ENCODE results near the gene ANK2.
"Not testable (repeated sequence)": the region's sequence is repeated elsewhere in the genome, so short reads cannot be mapped to it uniquely, and the experiment has no call there.

Gene ANK2

DNA sequence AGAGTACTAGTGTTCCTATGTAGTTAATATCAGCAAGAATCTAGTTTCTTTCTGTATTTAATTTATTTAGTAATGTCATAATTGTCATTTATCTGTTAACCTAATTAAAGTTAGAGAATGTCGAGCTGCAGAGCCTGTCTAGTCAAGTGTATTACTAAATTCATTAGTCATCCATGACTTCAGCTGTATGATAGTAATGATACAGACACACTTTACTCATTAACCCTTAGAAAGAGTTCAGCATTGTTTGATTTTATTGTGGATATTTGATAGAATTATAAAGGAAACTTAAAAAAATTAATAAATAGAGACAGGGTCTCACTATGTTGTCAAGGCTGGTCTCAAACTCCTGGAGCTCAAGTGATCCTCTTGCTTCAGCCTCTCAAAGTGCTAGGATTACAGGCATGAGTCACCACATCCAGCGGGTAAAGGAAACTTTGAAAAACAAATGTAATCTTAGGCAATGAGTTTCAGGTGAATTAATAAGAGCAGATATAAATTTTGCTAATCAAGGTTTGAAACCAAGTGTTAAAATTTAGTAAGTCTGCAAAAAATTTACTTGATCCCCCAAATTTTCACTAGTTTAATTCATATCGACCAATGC is 110.6 kb downstream of the ANK2 start:
- Mint-ChIP-seq H3K4me1 (ENCODE audit: low read depth) (no peaks in the 10 kb centered on the region), H3K27me3 (no peaks in the 10 kb centered on the region), H3K36me3 (ENCODE audit: low read depth) (no peaks in the 10 kb centered on the region), H3K27ac (no peak overlapping the region), H3K9me3 (no peaks in the 10 kb centered on the region), H3K4me3 (no peak overlapping the region)
- intact Hi-C loops (cut with micrococcal nuclease), result no loop called here

DNA sequence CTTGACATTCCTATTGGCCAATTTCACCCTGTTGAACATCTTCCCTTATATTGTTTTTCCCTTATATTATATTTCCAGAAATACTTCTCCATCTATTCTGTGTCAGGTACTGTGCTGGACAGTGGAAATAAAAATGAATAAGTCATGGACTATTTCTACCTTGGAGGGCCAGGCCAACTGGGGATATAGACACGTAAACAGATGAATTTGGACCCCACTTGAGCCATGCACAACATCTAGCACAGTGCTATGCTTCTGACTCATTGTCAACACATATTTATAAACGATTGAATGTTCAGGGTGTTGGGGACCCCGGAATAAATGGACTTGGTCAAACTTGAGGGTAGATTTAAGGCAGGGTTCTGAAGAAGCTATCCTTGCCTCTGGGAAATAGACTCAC is 111.1 kb downstream of the ANK2 start:
- intact Hi-C loops (cut with micrococcal nuclease), result no loop called here
- H3K4me3 Mint-ChIP-seq, result no peak overlapping the region

DNA sequence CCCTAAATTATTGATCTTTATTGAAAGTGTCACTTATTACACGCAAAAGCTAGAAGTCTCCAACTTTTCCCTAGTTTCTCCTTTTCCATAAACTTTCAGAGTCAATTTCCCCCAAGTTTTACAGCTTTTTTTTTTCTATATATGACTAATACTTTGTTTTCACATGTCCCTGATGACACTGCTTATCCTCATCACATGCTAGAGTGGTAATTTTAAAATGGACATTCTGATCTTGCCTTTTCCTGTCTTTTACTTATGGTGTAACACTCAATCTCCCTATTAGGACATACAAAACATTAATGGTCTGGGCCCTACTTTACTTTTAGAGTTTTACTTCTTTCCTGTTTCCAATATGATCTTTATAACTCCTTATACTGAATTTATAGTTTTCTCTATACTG is 112.6 kb downstream of the ANK2 start:
- intact Hi-C loops (cut with micrococcal nuclease), result no loop called here

More for the DNA sequence above, 111.1 kb downstream of the ANK2 start:
- H3K27me3 Mint-ChIP-seq, result no peaks in the 10 kb centered on the region
- H3K9me3 Mint-ChIP-seq, result no peaks in the 10 kb centered on the region
- H3K4me1 Mint-ChIP-seq (ENCODE audit: low read depth), result no peaks in the 10 kb centered on the region
- H3K27ac Mint-ChIP-seq, result no peak overlapping the region
- no peaks in the 10 kb centered on the region for H3K36me3 Mint-ChIP-seq (ENCODE audit: low read depth)

DNA sequence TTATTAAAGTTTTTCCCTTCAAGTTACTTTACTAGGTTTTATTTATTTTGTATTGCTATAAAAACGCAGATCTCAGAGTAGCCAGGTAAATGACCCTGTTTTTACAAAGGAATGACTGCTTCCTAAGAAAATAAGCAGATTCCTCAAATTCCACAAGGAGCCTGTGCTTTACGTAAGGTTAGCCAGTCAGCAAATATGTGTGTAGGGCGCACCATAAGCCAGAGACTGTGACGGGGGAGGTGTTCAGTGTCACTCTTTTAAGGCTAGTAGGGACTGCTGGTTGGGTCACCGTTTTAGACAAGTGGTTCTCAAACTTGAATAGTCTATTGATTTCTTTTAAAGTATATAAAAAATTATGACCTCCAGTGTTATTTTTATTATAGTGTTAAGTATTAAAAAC is 119.9 kb downstream of the ANK2 start:
- Mint-ChIP-seq H3K4me1 (ENCODE audit: low read depth) (no peaks in the 10 kb centered on the region), H3K27ac (no peak overlapping the region), H3K4me3 (no peak overlapping the region), H3K9me3 (no peaks in the 10 kb centered on the region), H3K36me3 (ENCODE audit: low read depth) (no peaks in the 10 kb centered on the region), H3K27me3 (no peaks in the 10 kb centered on the region)
- intact Hi-C loops (cut with micrococcal nuclease), result no loop called here

More for the DNA sequence above, 112.6 kb downstream of the ANK2 start:
- H3K9me3 Mint-ChIP-seq, result no peaks in the 10 kb centered on the region
- H3K4me3 Mint-ChIP-seq, result no peak overlapping the region
- no peaks in the 10 kb centered on the region for H3K4me1 Mint-ChIP-seq (ENCODE audit: low read depth)
- H3K27ac Mint-ChIP-seq, result no peak overlapping the region
- no peaks in the 10 kb centered on the region for H3K27me3 Mint-ChIP-seq
- no peaks in the 10 kb centered on the region for H3K36me3 Mint-ChIP-seq (ENCODE audit: low read depth)

DNA sequence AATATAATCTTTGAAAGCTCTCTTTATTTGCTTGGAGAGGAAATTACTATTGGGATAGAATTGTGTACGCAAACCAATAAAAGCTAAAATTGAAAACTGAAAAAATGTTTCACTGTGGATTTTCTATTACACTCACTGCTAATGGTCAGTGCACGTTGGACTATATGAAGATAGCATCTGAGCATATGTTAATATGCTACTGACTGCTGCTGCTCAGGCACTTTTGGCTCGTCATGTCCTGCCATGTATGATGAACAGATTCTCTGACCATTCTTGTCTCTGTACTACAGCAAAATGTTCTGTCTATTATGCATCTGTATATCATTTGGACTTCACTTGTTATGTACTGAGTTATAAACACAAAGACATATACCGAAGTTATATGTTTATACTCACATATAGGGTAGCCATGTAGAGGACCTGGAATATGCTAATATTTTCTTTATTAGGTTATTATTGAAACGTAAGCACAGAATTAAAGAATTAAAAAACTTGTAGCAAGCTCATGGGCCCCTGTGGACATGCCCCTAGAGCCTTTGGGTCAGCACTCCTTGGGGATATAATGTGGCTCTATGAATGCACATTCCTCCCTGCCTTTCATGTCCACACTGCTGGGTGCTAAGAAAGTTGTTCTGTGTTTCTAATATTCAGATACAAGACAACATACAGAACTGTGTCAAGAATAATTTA is 120.8 kb downstream of the ANK2 start:
- intact Hi-C loops (cut with micrococcal nuclease), result no loop called here
- H3K27ac Mint-ChIP-seq, result no peak overlapping the region
- no peaks in the 10 kb centered on the region for H3K4me1 Mint-ChIP-seq (ENCODE audit: low read depth)
- H3K9me3 Mint-ChIP-seq, result no peaks in the 10 kb centered on the region
- H3K36me3 Mint-ChIP-seq (ENCODE audit: low read depth), result no peaks in the 10 kb centered on the region
- H3K4me3 Mint-ChIP-seq, result no peak overlapping the region
- H3K27me3 Mint-ChIP-seq, result no peaks in the 10 kb centered on the region

DNA sequence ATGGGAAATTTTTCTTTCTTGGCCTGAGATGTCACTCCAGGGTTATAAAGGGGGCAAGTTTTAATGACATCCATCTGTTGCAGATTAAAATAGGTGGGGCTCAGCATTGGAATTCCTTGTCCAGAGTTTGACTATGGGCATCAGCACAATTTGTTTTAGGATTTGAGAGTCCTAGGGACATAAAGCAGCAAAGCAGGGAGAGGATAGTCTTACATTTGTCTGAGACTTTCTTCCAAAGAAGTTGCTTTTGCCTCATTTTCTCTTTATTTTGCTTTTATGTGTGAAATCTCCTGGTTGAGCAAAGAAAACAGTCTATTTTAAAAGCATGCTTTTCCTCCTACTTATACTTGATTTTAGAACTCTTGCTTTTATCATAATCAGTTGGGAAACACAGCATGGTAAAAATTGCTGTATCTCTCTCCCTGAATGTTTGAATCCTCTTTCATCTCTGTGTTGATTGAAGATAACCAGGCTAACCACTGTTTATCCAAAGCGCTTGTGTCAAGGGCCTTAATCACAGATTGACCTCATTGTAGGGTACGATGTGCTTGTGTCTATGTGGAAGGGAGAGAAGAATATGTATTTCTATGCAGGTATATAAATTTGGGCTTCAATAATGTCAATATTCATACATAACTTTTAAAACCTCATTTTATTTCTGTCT is 121.5 kb downstream of the ANK2 start:
- no peaks in the 10 kb centered on the region for H3K4me1 Mint-ChIP-seq (ENCODE audit: low read depth)
- no peaks in the 10 kb centered on the region for H3K27me3 Mint-ChIP-seq
- H3K9me3 Mint-ChIP-seq, result no peaks in the 10 kb centered on the region
- H3K4me3 Mint-ChIP-seq, result no peak overlapping the region
- no peaks in the 10 kb centered on the region for H3K36me3 Mint-ChIP-seq (ENCODE audit: low read depth)
- H3K27ac Mint-ChIP-seq, result no peak overlapping the region
- intact Hi-C loops (cut with micrococcal nuclease), result no loop called here

DNA sequence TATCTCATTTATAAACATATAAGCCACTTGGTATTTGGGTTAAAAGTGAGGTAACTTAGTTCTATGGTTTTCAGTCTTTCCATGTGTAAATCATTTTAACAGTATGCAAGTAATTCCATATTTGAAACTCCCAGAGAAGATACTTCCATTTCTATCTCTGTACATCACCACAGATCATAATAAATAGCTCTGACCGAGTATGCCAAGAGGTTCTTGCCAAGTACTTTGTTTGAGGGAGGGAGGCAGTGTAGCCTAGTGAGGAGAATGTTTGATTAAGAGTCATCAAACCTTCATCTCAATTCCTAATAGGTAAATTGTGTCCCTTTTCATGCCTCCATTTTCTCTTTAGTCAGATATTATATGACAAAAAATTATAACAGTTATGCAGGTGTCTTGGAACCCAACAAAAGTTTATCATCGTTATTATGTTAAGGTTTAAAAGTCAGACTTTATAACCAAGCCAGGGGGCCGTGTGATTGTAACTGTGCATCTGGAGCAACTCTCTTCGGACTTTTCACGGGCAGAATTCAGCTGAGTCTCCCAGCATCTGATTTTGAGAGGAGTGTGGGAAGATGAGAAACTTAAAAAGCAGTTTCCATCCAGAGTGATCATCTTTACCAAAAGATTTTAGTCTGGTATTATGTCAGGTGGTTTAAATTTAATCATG is 123.8 kb downstream of the ANK2 start:
- intact Hi-C loops (cut with micrococcal nuclease), result no loop called here
- H3K9me3 Mint-ChIP-seq, result no peaks in the 10 kb centered on the region
- H3K4me1 Mint-ChIP-seq (ENCODE audit: low read depth), result no peaks in the 10 kb centered on the region
- no peak overlapping the region for H3K4me3 Mint-ChIP-seq
- H3K27me3 Mint-ChIP-seq, result no peaks in the 10 kb centered on the region
- no peak overlapping the region for H3K27ac Mint-ChIP-seq
- H3K36me3 Mint-ChIP-seq (ENCODE audit: low read depth), result no peaks in the 10 kb centered on the region

DNA sequence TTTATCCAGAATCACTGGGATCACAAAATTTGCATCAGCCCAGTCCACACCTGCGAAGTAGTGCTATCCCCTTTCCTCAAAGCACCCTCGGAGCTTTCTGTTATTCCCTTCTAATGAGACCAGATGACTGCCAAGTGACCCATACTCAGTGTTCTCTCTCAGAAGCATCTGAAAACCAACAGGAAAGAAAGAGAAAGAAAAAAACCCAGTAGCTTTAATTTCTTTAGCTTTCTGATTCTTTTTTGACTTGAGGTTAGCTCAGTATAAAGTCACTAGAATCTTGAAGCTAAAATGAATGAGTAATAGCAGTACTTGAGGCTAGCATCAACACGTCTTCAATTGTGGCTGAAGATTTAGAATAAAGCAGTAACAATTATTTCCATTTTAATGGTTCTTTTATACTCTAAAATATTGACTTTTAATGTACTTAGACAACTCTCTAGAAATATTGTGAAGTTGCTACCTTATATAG is 124.4 kb downstream of the ANK2 start:
- intact Hi-C loops (cut with micrococcal nuclease), result no loop called here
- Mint-ChIP-seq H3K36me3 (ENCODE audit: low read depth) (no peaks in the 10 kb centered on the region), H3K27me3 (no peaks in the 10 kb centered on the region), H3K4me1 (ENCODE audit: low read depth) (no peaks in the 10 kb centered on the region), H3K27ac (no peak overlapping the region), H3K4me3 (no peak overlapping the region), H3K9me3 (no peaks in the 10 kb centered on the region)

DNA sequence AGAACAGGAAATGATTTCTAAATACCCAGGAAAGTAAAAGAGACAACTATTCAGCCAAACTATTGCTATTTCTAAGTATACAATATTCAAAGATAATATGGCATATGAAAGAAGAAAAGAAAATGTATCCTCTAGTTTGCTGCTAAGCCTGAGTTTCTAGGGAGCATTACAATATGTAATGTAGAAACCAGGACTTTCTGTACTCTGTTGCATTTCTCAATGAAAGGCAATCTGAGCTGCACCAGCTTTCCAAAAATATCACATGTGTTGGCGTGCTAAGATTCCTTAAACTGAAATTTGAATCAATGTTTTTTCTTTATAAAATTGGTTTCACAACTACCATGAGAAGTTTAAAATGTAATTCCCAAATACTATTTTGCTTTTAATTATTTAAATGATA is 129.6 kb downstream of the ANK2 start:
- Mint-ChIP-seq H3K4me3 (no peak overlapping the region), H3K4me1 (ENCODE audit: low read depth) (no peaks in the 10 kb centered on the region), H3K36me3 (ENCODE audit: low read depth) (no peaks in the 10 kb centered on the region), H3K9me3 (no peaks in the 10 kb centered on the region), H3K27me3 (no peaks in the 10 kb centered on the region), H3K27ac (no peak overlapping the region)
- intact Hi-C loops (cut with micrococcal nuclease), result no loop called here

DNA sequence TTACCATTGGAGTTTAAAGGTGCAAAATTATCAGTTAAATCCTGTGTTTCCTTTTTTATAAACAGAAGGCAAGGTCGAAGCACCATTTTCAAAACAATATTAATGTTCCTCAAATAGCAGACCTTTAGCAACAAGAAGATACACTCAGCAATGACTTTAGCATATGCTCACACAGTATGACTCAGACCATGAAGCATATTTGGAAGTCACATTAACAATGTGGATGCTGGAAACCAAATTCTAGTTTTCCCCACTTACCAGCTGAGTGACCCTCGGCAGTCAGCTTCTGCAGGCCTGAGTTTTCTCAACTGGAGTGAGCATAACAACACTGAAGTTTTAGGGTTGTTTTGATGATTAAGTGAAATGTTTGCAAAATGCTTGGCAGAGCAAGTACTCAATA is 130.5 kb downstream of the ANK2 start:
- Mint-ChIP-seq H3K4me3 (no peak overlapping the region), H3K36me3 (ENCODE audit: low read depth) (no peaks in the 10 kb centered on the region), H3K27me3 (no peaks in the 10 kb centered on the region), H3K4me1 (ENCODE audit: low read depth) (no peaks in the 10 kb centered on the region), H3K27ac (no peak overlapping the region), H3K9me3 (no peaks in the 10 kb centered on the region)
- intact Hi-C loops (cut with micrococcal nuclease), result no loop called here

DNA sequence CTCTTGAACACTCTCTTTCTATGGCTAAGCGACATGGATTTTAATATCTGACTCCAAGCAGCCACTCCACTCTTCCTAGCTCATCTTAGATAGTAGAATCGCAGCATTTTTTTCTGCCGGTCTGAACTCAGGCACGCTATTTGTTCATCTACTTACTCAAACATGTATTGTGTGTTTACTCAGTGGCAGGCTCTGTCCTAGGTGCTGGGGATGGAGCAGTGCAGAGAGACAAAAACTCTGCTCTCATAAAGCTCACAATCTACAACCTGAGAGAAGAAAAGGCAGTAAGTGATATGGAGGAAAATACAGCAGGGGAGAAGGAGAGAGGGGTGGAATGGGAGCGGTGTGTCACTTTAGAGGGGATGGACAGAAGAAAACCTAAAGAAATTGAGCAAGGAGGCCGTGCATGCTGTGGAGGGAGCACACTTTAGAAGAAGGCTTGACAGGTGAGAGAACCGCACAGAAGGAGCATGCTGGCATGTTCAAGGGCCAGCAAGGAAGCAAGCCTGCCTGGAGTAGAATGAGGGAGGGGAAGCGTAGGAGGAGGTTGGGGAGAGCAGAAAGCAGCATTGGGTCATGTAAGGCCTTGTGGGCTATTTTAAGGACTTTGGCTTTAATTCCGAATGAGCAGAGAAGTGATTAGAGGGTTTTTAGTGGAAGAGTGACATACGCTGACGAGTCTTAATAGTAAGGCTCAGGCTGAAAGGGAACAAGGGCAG is 132.0 kb downstream of the ANK2 start:
- no peaks in the 10 kb centered on the region for H3K27me3 Mint-ChIP-seq
- no peak overlapping the region for H3K4me3 Mint-ChIP-seq
- no peak overlapping the region for H3K27ac Mint-ChIP-seq
- no peaks in the 10 kb centered on the region for H3K9me3 Mint-ChIP-seq
- intact Hi-C loops (cut with micrococcal nuclease), result no loop called here
- no peaks in the 10 kb centered on the region for H3K36me3 Mint-ChIP-seq (ENCODE audit: low read depth)
- no peaks in the 10 kb centered on the region for H3K4me1 Mint-ChIP-seq (ENCODE audit: low read depth)

DNA sequence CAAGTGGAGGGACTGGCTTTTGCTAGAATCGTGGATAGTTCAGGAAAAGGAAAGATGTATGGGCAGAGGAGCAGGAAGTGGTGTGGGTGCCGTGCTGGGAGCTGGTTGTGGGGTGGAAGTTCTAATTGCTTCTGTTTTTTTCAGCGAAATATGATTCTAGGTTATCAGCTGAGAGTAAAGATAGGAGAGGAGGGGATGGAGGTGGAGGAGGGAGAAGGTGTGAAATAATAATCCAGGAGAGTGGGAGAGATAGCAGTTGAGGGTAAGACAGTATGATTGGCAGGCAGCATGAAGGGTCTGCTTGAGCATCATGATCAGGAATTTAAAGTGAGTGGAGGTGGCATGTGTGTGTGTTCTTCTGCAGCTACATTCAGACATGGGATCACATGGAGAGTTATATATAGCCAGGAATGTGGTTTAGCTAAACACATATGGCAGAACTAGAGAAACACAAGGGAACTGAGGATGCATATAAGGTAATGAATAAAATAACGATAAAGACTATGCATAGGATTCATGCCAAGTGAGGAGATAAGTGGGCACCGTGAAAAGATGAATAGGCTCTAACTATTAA is 133.7 kb downstream of the ANK2 start:
- H3K4me3 Mint-ChIP-seq, result no peak overlapping the region
- no peak overlapping the region for H3K27ac Mint-ChIP-seq
- H3K4me1 Mint-ChIP-seq (ENCODE audit: low read depth), result no peaks in the 10 kb centered on the region
- intact Hi-C loops (cut with micrococcal nuclease), result no loop called here
- H3K27me3 Mint-ChIP-seq, result no peaks in the 10 kb centered on the region
- H3K9me3 Mint-ChIP-seq, result no peaks in the 10 kb centered on the region
- H3K36me3 Mint-ChIP-seq (ENCODE audit: low read depth), result no peaks in the 10 kb centered on the region

DNA sequence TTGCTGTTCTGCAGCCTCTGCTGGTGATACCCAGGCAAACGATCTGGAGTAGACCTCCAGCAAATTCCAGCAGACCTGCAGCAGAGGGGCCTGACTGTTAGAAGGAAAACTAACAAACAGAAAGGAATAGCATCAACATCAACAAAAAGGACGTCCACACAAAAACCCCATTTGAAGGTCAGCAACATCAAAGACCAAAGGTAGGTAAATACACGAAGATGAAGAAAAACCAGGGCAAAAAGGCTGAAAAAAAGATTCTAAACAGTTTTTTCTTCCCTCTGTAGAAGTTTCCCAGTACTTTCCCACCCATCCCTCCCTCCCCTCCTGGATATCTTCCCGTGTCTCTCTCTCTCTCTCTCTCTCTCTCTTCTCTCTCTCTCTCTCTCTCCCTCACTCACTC is 136.8 kb downstream of the ANK2 start:
- H3K36me3 Mint-ChIP-seq (ENCODE audit: low read depth); H3K4me3 Mint-ChIP-seq; H3K9me3 Mint-ChIP-seq; intact Hi-C loops (cut with micrococcal nuclease); H3K4me1 Mint-ChIP-seq (ENCODE audit: low read depth); H3K27me3 Mint-ChIP-seq; H3K27ac Mint-ChIP-seq: not testable (repeated sequence)

All from dendritic cell treated with granulocyte-macrophage colony-stimulating factor and Interleukin-4, amounts not matched to agents 40 ng/mL and 50 ng/mL, for 4 days (primary cell).